IPS-18c (cell line): Measurements from ENCODE around the gene FBXO31.

Experiments used
- H3K4me3 ChIP-seq: 2 replicates; pipeline ENCODE4 v1.7.0; 2013; ENCODE audit warnings: low read depth, mild to moderate bottlenecking, low read length, moderate library complexity; ENCODE audit not compliant: insufficient read depth
- H3K9me3 ChIP-seq: one replicate; pipeline ENCODE4 v1.6.1; 2013; ENCODE audit warnings: mild to moderate bottlenecking, low read length, moderate library complexity; ENCODE audit not compliant: control insufficient read depth, insufficient read depth

Gene FBXO31

DNA sequence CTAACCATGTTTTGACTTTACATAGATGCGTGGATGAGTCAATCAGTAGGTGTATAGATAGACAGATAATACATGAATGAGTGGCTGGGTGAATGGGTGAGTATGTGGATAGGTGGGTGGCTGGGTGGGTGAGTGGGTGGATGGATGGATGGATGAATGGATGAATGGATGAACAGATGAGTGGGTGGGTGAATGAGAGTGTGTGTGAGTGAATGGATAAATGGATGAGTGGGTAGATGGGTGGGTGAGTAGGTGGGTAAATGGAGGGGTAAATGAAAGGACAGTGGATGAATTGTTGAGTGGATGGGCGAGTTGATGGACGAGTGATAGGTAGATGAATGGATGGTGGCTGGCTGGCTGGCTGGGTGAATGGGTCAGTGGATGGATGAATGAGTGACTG, 89.6 kb downstream of the FBXO31 start:
- no peaks in the 10 kb centered on the region for H3K9me3 ChIP-seq
- H3K4me3 ChIP-seq, result no peak overlapping the region

DNA sequence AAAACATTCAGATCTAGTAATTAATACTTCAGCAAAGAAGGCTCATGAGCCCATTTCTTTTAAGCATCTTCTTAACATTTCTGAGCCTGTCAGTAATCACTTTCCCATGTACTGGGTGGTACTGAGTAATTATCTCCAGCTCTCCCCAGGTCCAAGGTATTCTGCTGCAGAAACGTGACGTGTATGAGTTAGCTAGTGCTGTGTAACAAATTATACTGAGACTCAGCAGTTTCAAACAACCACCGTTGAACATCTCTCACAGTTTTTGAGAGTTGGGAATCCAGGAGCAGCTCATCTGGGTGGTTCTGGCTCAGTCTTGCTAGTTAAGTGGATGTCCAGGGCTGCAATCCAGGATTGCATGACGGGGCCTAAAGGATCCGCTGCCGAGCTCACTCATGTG, 91.6 kb downstream of the FBXO31 start:
- Histone ChIP-seq H3K9me3 (no peaks in the 10 kb centered on the region), H3K4me3 (no peak overlapping the region)

DNA sequence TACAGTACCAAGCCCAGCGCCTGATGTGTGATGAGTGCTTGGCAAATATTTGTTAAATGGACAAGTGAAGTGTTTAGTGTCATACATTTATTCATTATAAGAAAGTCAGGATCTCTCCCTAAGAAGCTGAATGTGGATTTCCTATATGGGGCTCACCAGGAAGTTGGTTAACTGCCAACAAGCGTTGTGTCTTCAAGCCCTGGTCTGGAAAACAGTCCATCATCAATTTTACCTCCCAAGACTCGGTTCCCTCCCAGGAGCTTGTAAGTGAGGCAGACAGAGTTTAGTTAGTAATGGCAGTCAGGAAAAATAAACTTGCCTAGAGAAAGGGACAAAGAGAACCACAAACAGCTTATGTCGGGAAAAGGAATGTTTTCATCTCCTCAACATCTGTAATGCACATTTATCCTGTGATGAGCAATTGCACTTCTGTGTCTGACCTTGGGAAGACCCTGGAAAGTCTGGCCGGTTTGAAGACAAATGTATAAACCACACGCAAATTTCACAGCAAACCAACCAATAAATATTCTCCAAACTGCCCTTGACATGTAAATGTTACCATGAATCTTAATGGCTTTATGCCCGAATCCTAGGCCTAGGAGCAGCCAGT, 94.7 kb downstream of the FBXO31 start:
- Histone ChIP-seq H3K4me3 (no peak overlapping the region), H3K9me3 (no peaks in the 10 kb centered on the region)

DNA sequence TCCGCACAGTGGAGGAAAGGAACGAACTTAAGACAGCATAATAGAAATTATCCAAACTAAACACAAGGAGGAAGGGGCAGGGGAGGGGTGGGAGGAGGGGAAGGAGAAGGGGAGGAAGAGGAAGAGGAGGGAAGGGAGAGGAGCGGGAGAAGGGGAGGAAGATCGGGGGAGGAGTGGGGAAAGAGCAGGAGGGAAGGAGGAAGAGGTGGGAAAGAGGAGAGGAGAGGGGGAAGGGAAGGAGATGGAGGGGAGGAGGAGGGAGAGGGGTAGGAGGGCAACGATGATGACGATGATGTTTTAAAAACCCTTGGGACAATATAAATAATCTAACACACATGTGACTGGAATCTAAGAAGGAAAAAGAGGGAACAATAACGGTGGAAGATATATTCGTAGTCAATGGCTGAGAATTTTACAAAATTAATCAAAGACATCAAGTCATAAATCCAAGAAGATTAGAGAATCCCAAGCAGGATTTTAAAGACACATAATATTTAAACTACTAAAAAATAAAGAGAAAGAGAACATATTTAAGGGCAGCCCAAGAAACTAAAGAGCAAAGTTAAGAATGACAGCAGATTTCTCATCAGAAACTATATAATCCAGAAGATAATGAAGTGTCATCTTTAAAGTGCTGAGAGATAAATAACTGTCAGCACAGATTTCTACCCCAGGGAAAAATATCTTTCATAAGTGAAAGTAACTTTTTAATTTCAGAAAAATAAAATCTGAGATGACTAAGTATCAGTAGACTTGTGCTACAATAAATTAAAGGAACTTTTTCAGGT, 96.5 kb downstream of the FBXO31 start:
- H3K9me3 ChIP-seq, result no peaks in the 10 kb centered on the region
- no peak overlapping the region for H3K4me3 ChIP-seq

GRCh38 chr16:87284183-87284582, 99.4 kb downstream of the FBXO31 start:
- Histone ChIP-seq H3K9me3 (no peaks in the 10 kb centered on the region), H3K4me3 (no peak overlapping the region)

- no peak overlapping the region for H3K4me3 ChIP-seq
- no peaks in the 10 kb centered on the region for H3K9me3 ChIP-seq
Measured at GRCh38 chr16:87279094-87279658, 104.4 kb downstream of the FBXO31 start.

DNA sequence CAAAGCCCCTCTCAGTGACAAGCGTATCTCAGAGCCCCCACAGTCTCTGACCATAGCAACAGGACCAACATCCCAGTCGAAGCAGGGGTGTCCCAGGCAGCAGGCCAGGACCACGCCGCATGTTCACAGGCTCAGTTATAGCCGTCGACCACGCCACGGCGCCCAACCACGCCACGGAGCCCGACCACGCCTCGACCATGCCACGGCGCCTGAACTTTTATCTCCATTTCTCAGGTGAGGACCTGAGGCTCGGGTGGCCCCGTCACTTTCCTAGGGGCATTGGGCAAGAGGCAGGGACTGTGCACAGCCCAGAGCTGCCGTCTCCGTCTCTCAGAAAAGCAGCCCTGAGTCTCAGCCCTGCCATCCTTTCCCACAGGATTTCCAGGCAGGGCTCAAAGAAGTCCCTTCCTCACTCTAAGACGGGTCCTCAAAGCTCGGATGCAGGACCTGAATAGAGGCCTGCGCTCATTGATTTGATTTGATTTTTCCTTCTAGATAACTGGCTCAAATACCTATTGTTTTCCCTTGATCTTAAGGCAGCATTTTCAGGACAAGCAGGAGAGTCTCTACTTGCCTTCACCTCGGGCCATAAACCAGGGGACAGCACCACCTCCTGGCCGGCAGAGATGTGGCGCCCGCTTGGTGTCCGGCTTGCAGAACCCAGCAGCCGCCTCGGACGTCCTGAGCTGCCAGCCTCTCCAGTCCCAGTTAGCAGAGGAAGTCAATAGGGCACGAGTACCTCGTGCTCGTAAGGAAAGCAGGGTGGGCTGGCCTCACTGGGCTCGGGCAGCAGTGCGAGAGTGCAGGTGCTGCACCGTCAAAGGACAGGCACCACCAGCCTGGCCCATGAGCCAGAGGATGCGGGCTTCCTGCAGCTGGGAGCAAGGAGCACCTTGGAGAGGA, 105.1 kb downstream of the FBXO31 start:
- Histone ChIP-seq H3K4me3 (no peak overlapping the region), H3K9me3 (no peaks in the 10 kb centered on the region)
